GM21619 (cell line): ENCODE results near the gene NIP7.
"Not testable (repeated sequence)": the region's sequence is repeated elsewhere in the genome, so short reads cannot be mapped to it uniquely, and the experiment has no call there.

Source experiments
- ATAC-seq: cut with Tn5 transposase; IDR thresholded peaks from one replicate; pipeline ENCODE4 v1.9.1; 2021; ENCODE audit not compliant: unreplicated experiment

The NIP7 gene

GRCh38 chr16:69340095-69340644, 598 bp downstream of the NIP7 start:
- ATAC-seq: no peak

GRCh38 chr16:69344171-69344570, 4.6 kb downstream of the NIP7 start:
- no peak for ATAC-seq

- ATAC-seq: no peak
Measured at GRCh38 chr16:69345923-69346322, 6.4 kb downstream of the NIP7 start.

DNA sequence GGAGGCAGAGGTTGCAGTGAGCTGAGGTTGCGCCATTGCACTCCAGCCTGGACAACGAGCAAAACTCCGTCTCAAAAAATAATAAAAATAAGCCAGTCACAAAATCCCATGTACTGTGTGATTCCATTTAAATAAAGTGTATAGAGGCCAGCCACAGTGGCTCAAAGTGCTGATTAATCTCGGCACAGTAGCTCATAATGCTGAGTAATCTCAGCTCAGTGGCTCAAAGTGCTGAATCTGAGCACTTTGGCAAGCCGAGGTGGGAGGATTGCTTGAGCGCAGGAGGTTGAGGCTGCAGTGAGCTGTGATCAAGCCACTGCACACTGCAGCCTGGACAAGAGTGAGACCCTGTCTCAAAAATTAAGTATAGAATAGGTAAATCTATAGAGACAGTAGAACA, 7.1 kb downstream of the NIP7 start:
- ATAC-seq: no peak

DNA sequence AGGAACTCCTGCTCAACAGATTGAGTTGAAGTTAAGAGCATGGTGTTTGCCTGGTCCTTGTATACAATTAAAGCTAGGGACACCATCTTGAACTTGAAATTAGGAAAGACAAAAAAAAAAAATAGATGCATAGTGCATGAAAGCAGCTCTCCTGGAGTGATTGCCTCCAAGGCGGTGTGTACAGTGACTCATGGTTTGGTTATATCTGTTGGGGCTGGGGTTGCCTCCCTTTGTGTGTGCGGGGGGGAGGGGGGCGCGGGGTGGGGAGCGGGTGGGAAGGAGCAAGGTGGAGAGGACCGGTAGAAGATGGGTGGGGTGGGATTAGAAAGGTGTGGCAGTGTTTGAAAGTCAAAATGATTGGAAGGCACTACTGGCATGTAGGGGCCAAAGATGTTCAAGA, 8.7 kb downstream of the NIP7 start:
- no peak for ATAC-seq

- ATAC-seq: no peak
Measured at GRCh38 chr16:69349536-69349935, 10.0 kb downstream of the NIP7 start.

GRCh38 chr16:69350536-69351133, 11.1 kb downstream of the NIP7 start:
- ATAC-seq: no peak

GRCh38 chr16:69351309-69352027, 11.9 kb downstream of the NIP7 start, which contains the start of gene TMED6:
TSS of gene TMED6 (minus strand) at chr16:69351786. CDS start at chr16:69351753, 33 bp downstream.
- ATAC-seq: no peak

DNA sequence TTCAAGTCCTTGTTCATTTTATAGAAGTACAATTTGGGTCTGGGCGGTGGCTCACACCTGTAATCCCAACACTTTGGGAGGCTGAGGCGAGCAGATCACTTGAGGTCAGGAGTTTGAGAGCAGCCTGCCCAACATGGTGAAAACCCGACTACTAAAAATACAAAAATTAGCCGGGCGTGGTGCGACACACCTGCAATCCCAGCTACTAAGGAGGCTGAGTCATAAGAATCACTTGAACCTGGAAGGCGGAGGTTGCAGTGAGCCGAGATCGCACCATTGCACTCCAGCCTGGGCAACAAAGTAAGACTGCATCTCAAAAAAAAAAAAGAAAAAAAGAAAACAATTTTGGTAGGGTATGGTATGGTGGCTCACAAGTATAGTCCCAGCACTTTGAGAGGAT, 20.5 kb downstream of the NIP7 start:
- ATAC-seq: not testable (repeated sequence)

DNA sequence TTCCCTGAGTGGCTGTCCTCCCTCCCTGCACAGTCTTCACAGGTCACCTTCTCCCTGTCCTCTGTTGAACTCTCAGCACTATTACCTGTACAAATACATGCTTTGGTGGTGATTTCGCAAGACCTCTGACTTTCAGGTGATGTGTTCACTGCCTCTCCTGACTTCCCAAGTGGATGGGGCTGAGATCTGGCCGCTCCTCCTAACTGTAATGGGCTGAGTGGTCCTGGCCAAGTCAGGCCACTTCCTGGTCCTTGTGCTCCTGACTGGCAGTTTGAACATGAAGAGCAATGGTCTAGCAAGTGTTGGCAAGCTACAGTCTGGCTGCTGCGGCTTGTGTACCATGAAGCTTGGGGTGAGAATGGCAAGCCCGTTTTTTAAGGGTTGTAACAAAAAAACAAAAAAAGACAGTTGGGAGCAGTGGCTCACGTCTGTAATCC, 23.7 kb downstream of the NIP7 start:
- no peak for ATAC-seq

DNA sequence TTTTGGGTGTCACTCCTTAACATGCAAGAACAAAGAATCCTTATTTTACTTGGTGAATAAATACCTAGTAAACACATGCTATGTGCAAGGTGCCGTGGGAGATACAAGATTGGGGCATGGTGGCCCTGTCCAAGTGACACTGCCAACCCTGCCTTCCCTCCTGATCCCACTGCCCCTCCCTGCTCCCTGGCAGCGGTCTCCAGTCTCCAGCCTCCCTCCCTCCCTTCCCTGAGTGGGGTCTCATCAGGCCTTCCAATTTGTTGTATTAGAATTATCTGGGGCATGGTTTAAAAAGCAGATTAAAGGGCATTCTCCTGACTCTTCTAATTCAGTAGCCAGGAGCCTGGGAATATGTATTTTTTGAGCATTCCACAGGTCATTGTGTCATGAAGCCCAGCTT, 24.5 kb downstream of the NIP7 start:
- ATAC-seq: no peak

- no peak for ATAC-seq
Measured at GRCh38 chr16:69365901-69366300, 26.3 kb downstream of the NIP7 start.

- no peak for ATAC-seq
Measured at GRCh38 chr16:69366431-69366830, 26.9 kb downstream of the NIP7 start.

DNA sequence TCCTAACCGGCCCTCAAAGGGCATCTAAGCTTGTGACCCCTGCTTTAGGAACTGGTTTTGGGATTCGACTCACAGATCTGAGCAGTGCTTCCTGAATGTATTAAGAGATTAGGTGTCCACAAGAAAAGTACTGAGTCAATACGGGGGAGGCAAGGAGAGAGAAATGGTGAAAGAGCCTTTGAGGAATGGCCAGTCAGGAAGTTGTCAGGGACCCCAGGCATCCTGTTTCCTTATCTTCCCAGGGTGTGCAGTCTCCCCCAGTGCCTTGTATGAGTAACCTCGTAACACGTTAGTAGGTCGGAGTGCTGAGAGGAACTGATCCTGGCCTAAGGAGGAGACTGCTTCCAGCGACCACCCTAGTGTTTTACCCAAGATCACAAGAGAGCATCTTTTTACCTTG, 28.4 kb downstream of the NIP7 start:
- ATAC-seq: no peak

DNA sequence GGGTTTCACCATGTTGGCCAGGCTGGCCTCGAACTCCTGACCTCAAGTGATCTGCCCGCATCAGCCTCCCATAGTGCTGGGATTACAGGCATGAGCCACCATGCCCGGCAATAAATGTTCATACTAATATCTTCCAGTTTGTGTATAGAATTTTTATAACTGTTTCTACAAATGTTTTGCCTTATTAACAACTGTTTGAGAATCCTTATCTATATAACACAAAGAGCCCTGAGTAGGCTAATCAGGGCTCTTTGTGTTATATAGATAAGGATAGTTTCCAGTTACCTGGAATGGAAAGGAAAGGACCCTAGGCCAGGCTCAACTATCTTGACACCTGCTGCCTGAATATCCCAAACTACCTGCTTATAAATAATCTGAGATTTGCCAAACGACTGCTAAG, 29.3 kb downstream of the NIP7 start:
- no peak for ATAC-seq

GRCh38 chr16:69371564-69371963, 32.0 kb downstream of the NIP7 start:
- ATAC-seq: no peak

- ATAC-seq: no peak
Measured at GRCh38 chr16:69373019-69373418, 33.4 kb downstream of the NIP7 start.

DNA sequence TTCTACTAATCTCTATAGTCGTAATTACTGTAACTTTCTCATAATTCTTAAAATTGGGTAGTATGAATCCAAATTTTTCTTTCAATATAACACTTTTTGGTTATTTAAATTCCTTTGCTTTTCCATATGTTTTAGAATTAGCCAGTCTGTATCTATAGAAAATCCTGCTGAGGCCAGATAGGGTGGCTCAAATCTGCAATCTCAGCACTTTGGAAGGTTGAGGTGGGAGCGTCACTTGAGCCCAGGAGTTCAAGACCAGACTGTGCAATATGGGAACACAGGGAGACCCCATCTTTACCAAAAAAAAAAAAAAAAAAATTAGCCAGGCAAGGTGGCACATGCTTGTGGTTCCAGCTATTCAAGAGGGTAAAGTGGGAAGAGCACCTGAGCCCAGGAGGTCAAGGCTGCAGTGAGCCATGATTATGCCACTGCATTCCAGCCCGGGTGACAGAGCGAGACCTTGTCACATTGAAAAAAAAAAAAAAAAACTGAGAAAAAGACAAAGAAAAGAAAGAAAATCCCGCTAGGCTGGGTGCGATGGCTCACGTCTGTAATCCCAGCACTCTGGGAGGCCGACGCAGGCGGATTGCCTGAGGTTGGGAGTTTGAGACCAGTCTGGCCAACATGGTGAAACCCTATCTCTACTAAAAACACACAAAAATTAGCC, 37.0 kb downstream of the NIP7 start:
- ATAC-seq: no peak

DNA sequence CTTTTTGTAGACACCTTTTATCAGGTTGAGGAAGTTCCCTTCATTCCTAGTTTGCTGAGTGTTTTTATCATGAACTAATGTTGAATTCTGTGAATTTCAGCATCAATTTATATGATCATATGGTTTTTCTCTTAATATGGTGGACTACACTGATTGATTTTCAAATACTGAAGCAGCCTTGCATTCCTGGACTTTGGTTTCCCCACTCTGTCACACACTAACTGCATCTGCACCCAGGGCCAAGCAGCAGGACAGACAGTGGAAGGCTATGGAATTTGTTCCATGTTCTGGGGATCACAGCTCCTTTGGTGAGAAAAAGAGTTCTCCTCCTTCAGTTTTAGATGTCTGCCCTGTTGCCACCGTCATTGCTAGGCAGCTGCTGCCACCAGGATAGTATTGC, 38.5 kb downstream of the NIP7 start:
- no peak for ATAC-seq

- no peak for ATAC-seq
Measured at GRCh38 chr16:69378760-69379159, 39.2 kb downstream of the NIP7 start.

- no peak for ATAC-seq
Measured at GRCh38 chr16:69381231-69381630, 41.7 kb downstream of the NIP7 start.

- ATAC-seq: no peak
Measured at GRCh38 chr16:69382421-69382820, 42.8 kb downstream of the NIP7 start.
